EH (cell line): Measurements from ENCODE around the gene CDC25A.
A peak's percentile ranks its signal among the peaks of the same experiment; 100 is the strongest.

Experiments used
- DNase-seq: peaks from one replicate; pipeline ENCODE4 v3.0.0-alpha.2; 2015; ENCODE audit warnings: low read depth

Gene CDC25A

GRCh38 chr3:48140936-48141603 lies 47.1 kb downstream of the CDC25A start:
- no peak for DNase-seq

- no peak for DNase-seq
Measured at GRCh38 chr3:48140336-48140757, 47.9 kb downstream of the CDC25A start.

GRCh38 chr3:48137425-48137999 lies 50.7 kb downstream of the CDC25A start:
- DNase-seq: no peak

GRCh38 chr3:48135552-48136495 lies 52.4 kb downstream of the CDC25A start:
- peak; percentile 69 for DNase-seq

GRCh38 chr3:48130321-48130904 lies 57.8 kb downstream of the CDC25A start:
- peak; percentile 94 for DNase-seq

- peak; percentile 80 for DNase-seq
Measured at GRCh38 chr3:48129921-48130320, 58.3 kb downstream of the CDC25A start.

GRCh38 chr3:48128774-48129173 lies 59.4 kb downstream of the CDC25A start:
- DNase-seq: no peak

- no peak for DNase-seq
Measured at GRCh38 chr3:48125886-48126622, 62.2 kb downstream of the CDC25A start.

- peak; percentile 51 for DNase-seq
Measured at GRCh38 chr3:48125013-48125705, 63.1 kb downstream of the CDC25A start.

- no peak for DNase-seq
Measured at GRCh38 chr3:48123346-48123745, 64.9 kb downstream of the CDC25A start.

GRCh38 chr3:48122504-48122903 lies 65.7 kb downstream of the CDC25A start:
- DNase-seq: no peak

GRCh38 chr3:48120223-48120622 lies 68.0 kb downstream of the CDC25A start:
- DNase-seq: no peak

- peak; percentile 76 for DNase-seq
Measured at GRCh38 chr3:48119505-48120193, 68.6 kb downstream of the CDC25A start.

- DNase-seq: no peak
Measured at GRCh38 chr3:48118928-48119327, 69.3 kb downstream of the CDC25A start.

GRCh38 chr3:48118322-48118721 lies 69.9 kb downstream of the CDC25A start:
- no peak for DNase-seq

GRCh38 chr3:48112813-48113212 lies 75.4 kb downstream of the CDC25A start:
- DNase-seq: peak; percentile 6

- peak; percentile 16 for DNase-seq
Measured at GRCh38 chr3:48112108-48112791, 76.0 kb downstream of the CDC25A start.

GRCh38 chr3:48110463-48110862 lies 77.8 kb downstream of the CDC25A start:
- DNase-seq: no peak

- no peak for DNase-seq
Measured at GRCh38 chr3:48107227-48107626, 81.0 kb downstream of the CDC25A start.
